ENCODE results near the gene PPM1A.

- TF ChIP-seq, protein P1, sequence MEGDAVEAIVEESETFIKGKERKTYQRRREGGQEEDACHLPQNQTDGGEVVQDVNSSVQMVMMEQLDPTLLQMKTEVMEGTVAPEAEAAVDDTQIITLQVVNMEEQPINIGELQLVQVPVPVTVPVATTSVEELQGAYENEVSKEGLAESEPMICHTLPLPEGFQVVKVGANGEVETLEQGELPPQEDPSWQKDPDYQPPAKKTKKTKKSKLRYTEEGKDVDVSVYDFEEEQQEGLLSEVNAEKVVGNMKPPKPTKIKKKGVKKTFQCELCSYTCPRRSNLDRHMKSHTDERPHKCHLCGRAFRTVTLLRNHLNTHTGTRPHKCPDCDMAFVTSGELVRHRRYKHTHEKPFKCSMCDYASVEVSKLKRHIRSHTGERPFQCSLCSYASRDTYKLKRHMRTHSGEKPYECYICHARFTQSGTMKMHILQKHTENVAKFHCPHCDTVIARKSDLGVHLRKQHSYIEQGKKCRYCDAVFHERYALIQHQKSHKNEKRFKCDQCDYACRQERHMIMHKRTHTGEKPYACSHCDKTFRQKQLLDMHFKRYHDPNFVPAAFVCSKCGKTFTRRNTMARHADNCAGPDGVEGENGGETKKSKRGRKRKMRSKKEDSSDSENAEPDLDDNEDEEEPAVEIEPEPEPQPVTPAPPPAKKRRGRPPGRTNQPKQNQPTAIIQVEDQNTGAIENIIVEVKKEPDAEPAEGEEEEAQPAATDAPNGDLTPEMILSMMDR (IDR thresholded peaks at IDR 0.05): no peak
- no peak for TF ChIP-seq ZFX (IDR thresholded peaks at IDR 0.05; ENCODE audit: borderline replicate concordance)
Measured at GRCh38 chr14:60294411-60295069, 45.5 kb downstream of the PPM1A start.

Measured in 22Rv1 (cell line).